Neural cell (in vitro differentiated cells): ENCODE measurements around the gene GFRA3. TPM values are rescaled to one million over a fixed set of nuclear protein-coding genes. Genes with fewer than 3 reads are reported as not detected.

Experiments used
- H2AFZ ChIP-seq: fragments of 200-600, 300-800 bp; sonication (generic), shearing (Covaris generic); 2 replicates; pipeline ENCODE4 v1.6.0; 2014; ENCODE audit warnings: low read depth, mild to moderate bottlenecking, antibody characterized with exemption, low read length, moderate library complexity
- H3F3A ChIP-seq: fragments of 200-600 bp; shearing (Covaris generic); 2 replicates; pipeline ENCODE4 v1.6.1; 2016; ENCODE audit warnings: mild to moderate bottlenecking, moderate library complexity, mixed read lengths, antibody characterized with exemption, low read length; ENCODE audit not compliant: insufficient read depth, poor library complexity, severe bottlenecking
- H3K27ac ChIP-seq: fragments of 200-600, 300-800 bp; sonication (generic), shearing (Covaris generic); 2 replicates; pipeline ENCODE4 v1.5.1; 2014; ENCODE audit warnings: mild to moderate bottlenecking, low read length, moderate library complexity
- H3K27me3 ChIP-seq: fragments of 300-800, 200-600 bp; sonication (generic), shearing (Covaris generic); 2 replicates; pipeline ENCODE4 v1.6.0; 2014; ENCODE audit warnings: mild to moderate bottlenecking, low read depth, low read length, moderate library complexity; ENCODE audit not compliant: insufficient read depth
- H3K36me3 ChIP-seq: fragments of 300-800, 200-600 bp; sonication (generic), shearing (Covaris generic); 2 replicates; pipeline ENCODE4 v1.5.1; 2014; ENCODE audit warnings: mild to moderate bottlenecking, antibody characterized with exemption, low read length, moderate library complexity; ENCODE audit not compliant: insufficient read depth
- H3K4me2 ChIP-seq: fragments of 300-800, 200-600 bp; sonication (generic), shearing (Covaris generic); 2 replicates; pipeline ENCODE4 v1.6.0; 2014; ENCODE audit warnings: mild to moderate bottlenecking, low read length
- H3K4me3 ChIP-seq: fragments of 300-800, 200-600 bp; sonication (generic), shearing (Covaris generic); 2 replicates; pipeline ENCODE4 v1.5.1; 2014; ENCODE audit warnings: mild to moderate bottlenecking, low read length, moderate library complexity
- H3K79me2 ChIP-seq: fragments of 200-600 bp; shearing (Covaris generic); replicated peaks from 2 replicates; pipeline ENCODE4 v1.6.0; 2014; ENCODE audit warnings: mild to moderate bottlenecking, low read length, moderate library complexity; ENCODE audit not compliant: insufficient read depth
- H3K9ac ChIP-seq: fragments of 300-800, 200-600 bp; sonication (generic), shearing (Covaris generic); 2 replicates; pipeline ENCODE4 v1.6.1; 2016; ENCODE audit warnings: mild to moderate bottlenecking, low read length, mixed read lengths
- H3K9me2 ChIP-seq: fragments of 200-600 bp; shearing (Covaris generic); 2 replicates; pipeline ENCODE4 v1.6.1; 2016; ENCODE audit warnings: mild to moderate bottlenecking, low read length, mixed read lengths; ENCODE audit not compliant: insufficient read depth
- H3K9me3 ChIP-seq: fragments of 200-600, 300-800 bp; sonication (generic), shearing (Covaris generic); 2 replicates; pipeline ENCODE4 v1.6.1; 2016; ENCODE audit warnings: mild to moderate bottlenecking, mixed run types, low read length, moderate library complexity, mixed read lengths
- H4K20me1 ChIP-seq: fragments of 200-600 bp; shearing (Covaris generic); 2 replicates; pipeline ENCODE4 v1.6.1; 2016; ENCODE audit warnings: mild to moderate bottlenecking, mixed run types; ENCODE audit not compliant: insufficient read depth
- EP300 ChIP-seq: fragments of 450-650 bp; conservative IDR thresholded peaks from 2 replicates; pipeline ENCODE4 v1.6.1; 2014; ENCODE audit warnings: antibody characterized with exemption, mild to moderate bottlenecking, moderate library complexity; ENCODE audit not compliant: poor library complexity, severe bottlenecking
- EZH2 ChIP-seq: fragments of 200-600, 300-800 bp; shearing (Covaris generic), sonication (generic); IDR thresholded peaks from 2 replicates; pipeline ENCODE4 v1.6.1; 2014; ENCODE audit warnings: antibody characterized with exemption, low read length, borderline replicate concordance, mild to moderate bottlenecking; ENCODE audit not compliant: insufficient read depth, poor library complexity, severe bottlenecking
- MXI1 ChIP-seq: fragments of 450-650 bp; conservative IDR thresholded peaks from 2 replicates; pipeline ENCODE4 v1.6.1; 2014; ENCODE audit warnings: antibody characterized with exemption, mild to moderate bottlenecking; ENCODE audit not compliant: poor library complexity, severe bottlenecking
- POLR2AphosphoS5 ChIP-seq: IDR thresholded peaks from 2 replicates; pipeline ENCODE4 v1.6.1; 2012
- RAD21 ChIP-seq: fragments of 450-650 bp; conservative IDR thresholded peaks from 2 replicates; pipeline ENCODE4 v1.6.1; 2014; ENCODE audit warnings: antibody characterized with exemption, mild to moderate bottlenecking, moderate library complexity
- SMC3 ChIP-seq: fragments of 450-650 bp; conservative IDR thresholded peaks from 2 replicates; pipeline ENCODE4 v1.6.1; 2014; ENCODE audit warnings: antibody characterized with exemption, mild to moderate bottlenecking, moderate library complexity; ENCODE audit not compliant: poor library complexity
- TAF1 ChIP-seq: IDR thresholded peaks from 2 replicates; pipeline ENCODE4 v1.6.1; 2012; ENCODE audit warnings: low read depth
- polyA plus RNA-seq: library from polyadenylated mRNA; depleted of rRNA; stranded (reverse); fragments of >200 nt; gene quantifications from 2 replicates; pipeline ENCODE4 v1.2.3, GENCODE V29; 2014
- TF ChIP-seq, protein P1 (sequence below): IDR thresholded peaks from 2 replicates; pipeline ENCODE4 v1.6.1; 2012; ENCODE audit warnings: borderline replicate concordance
- TF ChIP-seq, protein P2 (sequence below): fragments of 450-650 bp; IDR thresholded peaks from 2 replicates; pipeline ENCODE4 v1.5.1; 2014; ENCODE audit warnings: antibody characterized with exemption, mild to moderate bottlenecking, moderate library complexity; ENCODE audit not compliant: poor library complexity, severe bottlenecking

Gene GFRA3
- polyA plus RNA-seq, 1 donor from 2014 or later, result not detected

DNA sequence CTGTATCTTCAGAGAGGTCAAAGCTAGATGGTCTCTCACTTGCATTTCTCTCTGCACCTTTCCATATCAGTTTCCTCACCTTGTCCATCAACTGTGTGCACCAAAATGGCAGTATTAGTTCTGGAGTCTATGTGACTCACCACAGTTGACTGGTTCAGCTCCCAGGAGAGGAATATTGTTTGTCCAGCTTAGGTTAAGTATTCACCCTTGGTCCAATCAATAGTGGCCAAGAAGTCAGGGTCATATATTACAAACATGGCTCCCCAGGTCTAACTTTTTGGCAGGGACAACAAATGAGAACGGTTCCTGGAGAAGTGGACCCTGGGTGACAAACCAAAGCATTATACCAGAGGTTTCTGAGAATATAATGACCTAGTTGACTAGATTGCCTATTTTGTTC, 36.4 kb downstream of the GFRA3 start:
- H2AFZ ChIP-seq, result no peak overlapping the region
- TF ChIP-seq SMC3 (no peak), EZH2 (no peak), EP300 (no peak), POLR2AphosphoS5 (no peak), TAF1 (no peak), RAD21 (no peak), MXI1 (no peak)
- TF ChIP-seq, protein P1, sequence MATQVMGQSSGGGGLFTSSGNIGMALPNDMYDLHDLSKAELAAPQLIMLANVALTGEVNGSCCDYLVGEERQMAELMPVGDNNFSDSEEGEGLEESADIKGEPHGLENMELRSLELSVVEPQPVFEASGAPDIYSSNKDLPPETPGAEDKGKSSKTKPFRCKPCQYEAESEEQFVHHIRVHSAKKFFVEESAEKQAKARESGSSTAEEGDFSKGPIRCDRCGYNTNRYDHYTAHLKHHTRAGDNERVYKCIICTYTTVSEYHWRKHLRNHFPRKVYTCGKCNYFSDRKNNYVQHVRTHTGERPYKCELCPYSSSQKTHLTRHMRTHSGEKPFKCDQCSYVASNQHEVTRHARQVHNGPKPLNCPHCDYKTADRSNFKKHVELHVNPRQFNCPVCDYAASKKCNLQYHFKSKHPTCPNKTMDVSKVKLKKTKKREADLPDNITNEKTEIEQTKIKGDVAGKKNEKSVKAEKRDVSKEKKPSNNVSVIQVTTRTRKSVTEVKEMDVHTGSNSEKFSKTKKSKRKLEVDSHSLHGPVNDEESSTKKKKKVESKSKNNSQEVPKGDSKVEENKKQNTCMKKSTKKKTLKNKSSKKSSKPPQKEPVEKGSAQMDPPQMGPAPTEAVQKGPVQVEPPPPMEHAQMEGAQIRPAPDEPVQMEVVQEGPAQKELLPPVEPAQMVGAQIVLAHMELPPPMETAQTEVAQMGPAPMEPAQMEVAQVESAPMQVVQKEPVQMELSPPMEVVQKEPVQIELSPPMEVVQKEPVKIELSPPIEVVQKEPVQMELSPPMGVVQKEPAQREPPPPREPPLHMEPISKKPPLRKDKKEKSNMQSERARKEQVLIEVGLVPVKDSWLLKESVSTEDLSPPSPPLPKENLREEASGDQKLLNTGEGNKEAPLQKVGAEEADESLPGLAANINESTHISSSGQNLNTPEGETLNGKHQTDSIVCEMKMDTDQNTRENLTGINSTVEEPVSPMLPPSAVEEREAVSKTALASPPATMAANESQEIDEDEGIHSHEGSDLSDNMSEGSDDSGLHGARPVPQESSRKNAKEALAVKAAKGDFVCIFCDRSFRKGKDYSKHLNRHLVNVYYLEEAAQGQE, result no peak
- TF ChIP-seq, protein P2, sequence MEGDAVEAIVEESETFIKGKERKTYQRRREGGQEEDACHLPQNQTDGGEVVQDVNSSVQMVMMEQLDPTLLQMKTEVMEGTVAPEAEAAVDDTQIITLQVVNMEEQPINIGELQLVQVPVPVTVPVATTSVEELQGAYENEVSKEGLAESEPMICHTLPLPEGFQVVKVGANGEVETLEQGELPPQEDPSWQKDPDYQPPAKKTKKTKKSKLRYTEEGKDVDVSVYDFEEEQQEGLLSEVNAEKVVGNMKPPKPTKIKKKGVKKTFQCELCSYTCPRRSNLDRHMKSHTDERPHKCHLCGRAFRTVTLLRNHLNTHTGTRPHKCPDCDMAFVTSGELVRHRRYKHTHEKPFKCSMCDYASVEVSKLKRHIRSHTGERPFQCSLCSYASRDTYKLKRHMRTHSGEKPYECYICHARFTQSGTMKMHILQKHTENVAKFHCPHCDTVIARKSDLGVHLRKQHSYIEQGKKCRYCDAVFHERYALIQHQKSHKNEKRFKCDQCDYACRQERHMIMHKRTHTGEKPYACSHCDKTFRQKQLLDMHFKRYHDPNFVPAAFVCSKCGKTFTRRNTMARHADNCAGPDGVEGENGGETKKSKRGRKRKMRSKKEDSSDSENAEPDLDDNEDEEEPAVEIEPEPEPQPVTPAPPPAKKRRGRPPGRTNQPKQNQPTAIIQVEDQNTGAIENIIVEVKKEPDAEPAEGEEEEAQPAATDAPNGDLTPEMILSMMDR, result no peak
- no peak overlapping the region for H3K4me2 ChIP-seq
- H3K4me3 ChIP-seq, result no peak overlapping the region
- H3K36me3 ChIP-seq, result no peaks in the 10 kb centered on the region
- H3K27me3 ChIP-seq, result peaks cover 25% of the 10 kb centered on the region
- no peaks in the 10 kb centered on the region for H3K79me2 ChIP-seq
- no peak overlapping the region for H3K27ac ChIP-seq
- H3K9me3 ChIP-seq, result peaks cover 5% of the 10 kb centered on the region
- no peaks in the 10 kb centered on the region for H3K9me2 ChIP-seq
- H3K9ac ChIP-seq, result no peak overlapping the region
- H3F3A ChIP-seq, result no peaks in the 10 kb centered on the region
- no peaks in the 10 kb centered on the region for H4K20me1 ChIP-seq

DNA sequence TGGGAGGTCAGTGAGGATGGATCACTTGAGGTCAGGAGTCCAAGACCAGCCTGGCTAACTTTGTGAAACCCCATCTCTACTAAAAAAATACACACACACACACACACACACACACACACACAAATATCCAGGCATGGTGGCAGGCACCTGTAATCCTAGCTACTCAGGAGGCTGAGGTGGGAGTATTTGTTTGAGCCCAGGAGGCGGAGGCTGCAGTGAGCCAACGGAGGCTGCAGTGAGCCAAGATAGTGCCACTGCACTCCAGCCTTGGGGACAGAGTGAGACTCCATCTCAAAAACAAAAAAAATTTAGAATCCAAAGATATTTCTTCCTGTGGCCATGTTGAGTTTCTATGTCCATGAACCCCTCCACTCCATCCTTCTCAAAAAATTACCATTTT, 39.8 kb downstream of the GFRA3 start:
- no peaks in the 10 kb centered on the region for H3F3A ChIP-seq
- no peaks in the 10 kb centered on the region for H3K27me3 ChIP-seq
- no peaks in the 10 kb centered on the region for H3K79me2 ChIP-seq
- H3K9me3 ChIP-seq, result peaks cover 5% of the 10 kb centered on the region
- no peak overlapping the region for H3K4me3 ChIP-seq
- TF ChIP-seq EP300 (no peak), EZH2 (no peak)
- H3K36me3 ChIP-seq, result no peaks in the 10 kb centered on the region
- H2AFZ ChIP-seq, result no peak overlapping the region
- no peak overlapping the region for H3K9ac ChIP-seq
- no peaks in the 10 kb centered on the region for H4K20me1 ChIP-seq
- H3K4me2 ChIP-seq, result no peak overlapping the region
- no peak overlapping the region for H3K27ac ChIP-seq
- no peaks in the 10 kb centered on the region for H3K9me2 ChIP-seq

DNA sequence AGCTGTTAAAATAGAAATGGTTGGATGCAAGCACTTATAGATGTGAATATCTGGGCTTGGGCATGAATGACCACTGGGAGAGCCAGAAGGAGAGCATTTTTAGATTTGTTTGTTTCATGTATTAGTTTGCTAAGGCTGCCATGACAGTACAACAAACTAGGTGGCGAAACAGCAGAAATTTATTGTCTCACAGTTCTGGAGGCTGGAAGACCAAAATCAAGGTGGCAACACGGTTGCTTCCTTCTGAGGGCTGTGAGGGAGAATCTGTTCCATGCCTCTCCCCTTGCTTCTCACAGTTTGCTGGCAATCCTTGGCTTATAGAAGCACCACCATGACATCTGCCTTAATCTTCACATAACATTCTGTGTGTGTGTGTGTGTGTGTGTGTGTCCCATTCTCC, 41.1 kb downstream of the GFRA3 start:
- Histone ChIP-seq H3K9me3 (no peaks in the 10 kb centered on the region), H3K4me2 (no peak overlapping the region), H3K27me3 (no peaks in the 10 kb centered on the region), H3K9ac (no peak overlapping the region), H2AFZ (no peak overlapping the region), H3K79me2 (no peaks in the 10 kb centered on the region), H3K27ac (no peak overlapping the region), H3F3A (no peaks in the 10 kb centered on the region), H4K20me1 (no peaks in the 10 kb centered on the region), H3K36me3 (no peaks in the 10 kb centered on the region), H3K4me3 (no peak overlapping the region), H3K9me2 (no peaks in the 10 kb centered on the region)
- TF ChIP-seq EZH2 (no peak), POLR2AphosphoS5 (no peak), EP300 (no peak), SMC3 (no peak), MXI1 (no peak), TAF1 (no peak), RAD21 (no peak)
- TF ChIP-seq, protein P1, result no peak
- TF ChIP-seq, protein P2, result no peak
